Measurements from ENCODE around the gene SIK3.
"Not testable (repeated sequence)": the region's sequence is repeated elsewhere in the genome, so short reads cannot be mapped to it uniquely, and the experiment has no call there.

The SIK3 gene

DNA sequence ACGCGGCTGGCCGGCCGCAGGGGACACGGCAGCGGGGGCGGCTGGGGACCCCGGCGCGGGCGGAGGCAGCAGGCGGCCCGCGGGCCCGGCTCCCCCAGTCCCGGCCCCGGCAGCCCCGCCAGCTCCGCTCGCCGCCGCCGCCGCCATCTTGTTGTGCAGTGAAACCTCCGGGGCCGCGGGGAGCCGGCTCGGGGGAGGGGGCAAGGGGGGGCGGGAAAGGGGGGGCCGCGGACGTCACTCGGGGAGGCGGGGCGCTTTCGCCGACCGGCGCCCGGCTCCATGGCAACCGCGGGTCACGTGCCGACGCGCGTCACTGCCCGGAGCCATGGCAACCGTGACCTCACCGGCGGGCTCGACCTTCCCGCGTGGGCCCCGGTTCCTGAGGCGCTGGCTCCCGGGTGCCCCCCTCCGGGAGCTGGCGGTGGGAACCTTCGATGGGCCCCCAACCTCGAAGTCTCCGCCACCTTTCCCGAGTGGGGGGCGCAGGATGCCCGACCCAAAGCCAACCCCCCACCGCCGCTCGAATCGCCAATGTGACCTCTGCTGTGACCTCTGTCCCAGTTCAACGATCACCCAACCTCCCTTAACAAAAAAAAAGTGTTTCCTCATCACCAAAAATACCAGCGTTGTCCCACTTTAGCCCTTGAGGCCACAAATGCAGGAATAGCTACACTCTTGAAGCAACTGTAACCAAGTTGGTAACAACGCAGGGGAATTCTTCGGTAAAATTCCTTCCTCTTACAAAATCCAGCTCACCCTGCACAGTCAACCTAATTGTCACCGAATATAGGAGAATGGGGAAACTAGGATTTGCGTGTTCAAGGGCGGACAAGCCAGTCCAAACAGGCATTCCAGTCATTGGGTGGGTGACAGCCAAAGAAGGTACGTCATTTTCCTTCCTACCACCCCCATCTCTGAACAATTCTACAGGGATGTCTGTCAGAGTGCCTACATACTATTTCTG is at the start of gene SIK3:
Gene SIK3, minus strand, starts transcription at position 160 of the 964 bp plus-strand sequence. Its CDS starts 13 bp downstream, at position 147.
- Mint-ChIP-seq H3K9me3 (no peaks in the 10 kb centered on the region), H3K4me1 (peaks cover 66% of the 10 kb centered on the region), H3K36me3 (peaks cover 35% of the 10 kb centered on the region), H3K27ac (peak within 1 kb of the TSS; percentile 95), H3K4me3 (peak within 1 kb of the TSS; percentile 90)
- peak; percentile 88 for ATAC-seq
- peak; percentile 92 to 95 for DNase-seq (ENCODE audit: low spot score in 2 of 2)

DNA sequence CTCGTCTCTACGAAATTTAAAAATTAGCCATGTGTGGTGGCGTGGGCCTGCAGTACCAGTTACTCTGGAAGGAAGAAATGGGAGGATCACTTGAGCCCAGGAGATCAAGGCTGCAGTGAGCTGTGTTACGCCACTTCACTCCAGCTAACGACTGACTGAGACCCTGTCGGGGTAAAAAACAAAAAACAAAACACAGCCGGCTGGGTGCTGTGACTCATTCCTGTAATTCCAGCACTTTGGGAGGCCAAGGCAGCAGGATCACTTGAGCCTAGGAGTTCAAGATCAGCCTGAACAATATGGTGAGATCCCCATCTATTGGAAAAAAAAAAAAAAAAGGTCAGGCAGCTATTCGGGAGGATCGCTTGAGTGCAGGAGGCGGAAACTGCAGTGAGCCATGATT is 48.3 kb upstream of the SIK3 start:
- H3K36me3 Mint-ChIP-seq: peaks cover 75% of the 10 kb centered on the region
- H3K27ac Mint-ChIP-seq: peak overlapping the region; percentile 94
- no peaks in the 10 kb centered on the region for H3K9me3 Mint-ChIP-seq
- H3K4me3 Mint-ChIP-seq: peak overlapping the region; percentile 97
- H3K4me1 Mint-ChIP-seq: peaks cover 43% of the 10 kb centered on the region
- no peak for ATAC-seq
- DNase-seq (ENCODE audit: low spot score in 2 of 2): no peak

DNA sequence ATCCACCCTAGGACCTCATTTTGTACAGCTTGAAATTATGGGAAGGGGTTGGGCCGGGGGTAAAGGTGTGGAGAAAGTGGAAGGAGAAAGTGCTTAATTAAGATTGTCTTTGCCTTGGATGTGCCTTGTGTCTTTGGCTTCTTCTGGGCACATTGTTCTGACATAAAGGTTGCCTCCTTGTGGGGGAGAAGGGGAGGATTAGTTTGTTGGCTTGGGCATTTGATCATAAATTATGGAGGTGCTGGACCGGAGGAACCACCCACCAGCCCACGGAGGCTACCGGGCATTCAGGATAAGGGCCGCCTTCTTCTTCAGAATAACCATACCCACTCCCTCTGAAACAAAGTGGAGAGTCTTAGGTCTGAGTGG is 47.1 kb upstream of the SIK3 start:
- no peak for ATAC-seq
- Mint-ChIP-seq H3K4me3 (peak overlapping the region; percentile 97), H3K27ac (peak overlapping the region; percentile 94), H3K36me3 (peaks cover 64% of the 10 kb centered on the region), H3K9me3 (no peaks in the 10 kb centered on the region), H3K4me1 (peaks cover 43% of the 10 kb centered on the region)
- DNase-seq (ENCODE audit: low spot score in 2 of 2): no peak

DNA sequence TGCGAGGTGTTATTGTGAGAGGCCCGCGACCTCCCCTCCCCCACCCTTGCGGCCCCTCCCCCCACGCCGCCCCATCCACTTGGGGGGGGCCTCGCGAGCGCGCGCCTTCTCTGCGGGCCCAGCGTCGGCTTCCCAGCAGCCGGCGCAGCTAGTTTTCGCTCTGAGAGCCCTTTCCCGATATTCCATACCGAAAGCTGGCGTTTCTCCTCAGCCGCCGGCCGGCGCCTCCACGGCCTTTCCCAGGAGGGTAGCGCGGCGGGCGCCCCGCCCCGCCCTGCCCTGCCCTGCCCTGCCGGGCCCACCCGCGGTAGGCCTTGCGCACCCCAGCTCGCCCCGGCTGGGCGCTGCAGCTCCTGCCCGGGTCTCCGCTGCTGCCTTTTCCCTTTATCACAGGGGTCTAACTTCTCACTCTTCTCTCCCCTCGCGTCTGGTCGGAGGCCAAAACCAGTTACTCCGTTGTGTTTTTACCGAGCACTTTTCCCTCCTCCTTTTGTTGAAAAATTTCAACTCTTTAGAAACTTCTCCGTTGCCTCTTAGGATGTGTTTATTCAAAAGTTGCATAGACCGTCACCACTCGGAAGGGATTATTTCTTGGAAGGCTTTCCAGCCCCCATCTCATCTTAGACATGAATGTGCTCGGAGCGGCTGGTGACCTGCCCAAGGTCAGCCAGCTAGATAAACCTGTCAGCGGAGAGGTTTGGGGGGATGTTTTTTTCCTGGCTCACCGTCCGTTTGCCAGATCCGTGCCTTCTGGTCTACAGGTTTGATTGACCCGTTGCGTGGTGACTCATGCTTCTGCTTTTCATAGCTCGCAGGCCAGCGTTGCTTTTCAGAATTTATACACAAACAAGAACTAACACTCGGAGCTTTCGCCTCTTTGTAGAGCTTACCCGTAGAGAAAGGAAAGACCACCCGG is 46.5 kb upstream of the SIK3 start:
- H3K9me3 Mint-ChIP-seq: no peaks in the 10 kb centered on the region
- DNase-seq (ENCODE audit: low spot score in 2 of 2) (peak; percentile 11 to 64), ATAC-seq (peak; percentile 79)
- H3K4me1 Mint-ChIP-seq: peaks cover 43% of the 10 kb centered on the region
- peak overlapping the region; percentile 97 for H3K4me3 Mint-ChIP-seq
- H3K36me3 Mint-ChIP-seq: peaks cover 58% of the 10 kb centered on the region
- H3K27ac Mint-ChIP-seq: peak overlapping the region; percentile 94

DNA sequence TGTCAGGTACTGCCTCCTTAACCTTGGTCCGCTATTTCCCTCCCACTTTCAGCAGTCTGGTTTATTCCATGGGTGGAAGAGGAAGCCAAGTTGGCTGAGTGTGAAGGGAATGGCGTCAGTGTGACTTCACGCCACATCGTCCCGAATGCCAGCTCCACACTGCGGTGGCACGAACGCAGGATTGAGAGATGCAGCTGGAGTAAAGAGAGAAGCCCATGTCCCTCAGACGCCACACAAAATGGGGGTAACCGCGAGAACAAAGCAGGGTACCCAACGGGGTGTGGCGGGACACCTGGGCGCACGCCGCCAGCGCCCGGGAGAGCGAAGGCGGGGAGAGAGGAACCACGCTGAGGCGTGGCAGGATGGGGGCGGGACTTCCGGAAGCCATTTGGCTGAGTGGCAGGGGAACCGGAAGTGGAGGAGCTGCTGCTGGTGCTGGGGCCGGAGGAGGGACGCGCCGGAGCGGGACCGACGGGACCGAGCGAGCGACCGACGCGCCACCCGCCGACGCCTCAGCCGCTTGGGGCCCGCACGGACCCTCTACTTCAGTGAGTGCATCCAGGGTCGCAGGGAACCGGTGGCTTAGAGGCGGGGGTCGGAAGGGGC is 45.7 kb upstream of the SIK3 start, which contains the start of gene PAFAH1B2:
Gene PAFAH1B2, plus strand, starts transcription at position 417 of the 606 bp plus-strand sequence. CDS start 8,161 bp downstream, outside the sequence.
- H3K4me1 Mint-ChIP-seq: peaks cover 43% of the 10 kb centered on the region
- peak; percentile 86 to 96 for DNase-seq (ENCODE audit: low spot score in 2 of 2)
- ATAC-seq: peak; percentile 98
- H3K9me3 Mint-ChIP-seq: no peaks in the 10 kb centered on the region
- peak within 1 kb of the TSS; percentile 97 for H3K4me3 Mint-ChIP-seq
- H3K27ac Mint-ChIP-seq: peak within 1 kb of the TSS; percentile 94
- H3K36me3 Mint-ChIP-seq: peaks cover 50% of the 10 kb centered on the region

DNA sequence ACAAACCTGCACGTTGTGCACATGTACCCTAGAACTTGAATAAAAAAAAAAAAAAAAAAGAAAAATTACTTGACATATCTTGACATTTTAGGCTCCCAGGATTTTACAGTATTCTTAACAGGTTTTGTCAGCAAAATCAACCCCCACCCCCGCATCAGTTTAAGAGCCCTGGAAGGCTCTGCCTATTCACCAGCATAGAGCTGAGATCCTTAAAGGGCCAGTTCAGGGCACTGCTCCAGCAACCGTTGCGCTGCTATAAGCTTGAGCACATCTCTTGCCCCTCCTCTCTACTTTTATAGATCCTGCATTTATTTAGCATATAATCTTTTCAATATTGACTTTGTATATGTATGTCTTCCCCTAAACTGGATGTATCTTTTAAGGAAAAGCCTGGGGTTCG is 45.2 kb upstream of the SIK3 start:
- no peaks in the 10 kb centered on the region for H3K9me3 Mint-ChIP-seq
- ATAC-seq (peak; percentile 48), DNase-seq (ENCODE audit: low spot score in 2 of 2) (no peak)
- H3K27ac Mint-ChIP-seq: peak overlapping the region; percentile 94
- peak overlapping the region; percentile 97 for H3K4me3 Mint-ChIP-seq
- peaks cover 44% of the 10 kb centered on the region for H3K36me3 Mint-ChIP-seq
- H3K4me1 Mint-ChIP-seq: peaks cover 43% of the 10 kb centered on the region

DNA sequence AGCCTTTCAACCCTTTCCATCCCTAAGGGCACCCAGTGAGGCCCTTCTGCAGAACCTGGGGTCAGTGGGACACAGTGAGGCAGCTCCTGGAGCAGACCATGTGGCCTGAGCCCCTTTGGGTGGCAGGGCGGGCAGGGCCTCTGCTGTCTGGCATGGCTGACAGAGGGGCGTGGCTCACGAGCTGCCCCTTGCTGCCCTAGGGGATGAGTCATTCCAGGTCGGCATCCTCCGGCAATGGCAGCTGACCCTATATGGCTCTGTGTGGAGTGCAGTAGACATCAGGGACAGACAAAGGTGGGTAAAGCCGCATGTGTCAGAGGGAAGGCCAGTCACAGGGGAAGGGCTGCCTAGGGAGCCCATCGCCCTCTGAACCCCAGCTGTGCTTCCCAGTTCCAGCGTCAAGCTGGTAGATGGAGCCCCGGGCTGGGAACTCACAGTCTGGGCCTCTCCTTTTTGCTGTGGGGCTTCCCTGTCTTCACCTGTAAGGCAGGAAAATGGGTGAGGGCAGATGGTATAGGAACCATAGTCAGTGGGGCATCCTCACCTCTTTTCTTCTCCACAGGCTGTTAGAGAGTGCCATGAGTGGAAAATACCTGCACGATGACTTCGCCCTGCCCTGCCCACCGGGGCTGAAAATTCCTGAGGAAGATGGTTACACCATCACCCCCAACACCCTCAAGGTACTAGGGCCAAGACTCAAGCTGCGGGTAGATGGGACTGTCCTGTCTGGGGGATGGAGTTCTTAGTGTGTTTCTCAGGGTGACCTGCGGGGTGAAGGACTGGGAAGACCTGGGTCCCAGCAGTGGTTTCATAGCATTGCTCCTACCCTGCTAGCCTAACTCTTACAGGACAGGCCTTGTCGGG is 39.2 kb upstream of the SIK3 start:
- not testable (repeated sequence) for DNase-seq (ENCODE audit: low spot score in 2 of 2); H3K4me1 Mint-ChIP-seq; H3K4me3 Mint-ChIP-seq; H3K36me3 Mint-ChIP-seq; ATAC-seq; H3K27ac Mint-ChIP-seq; H3K9me3 Mint-ChIP-seq

DNA sequence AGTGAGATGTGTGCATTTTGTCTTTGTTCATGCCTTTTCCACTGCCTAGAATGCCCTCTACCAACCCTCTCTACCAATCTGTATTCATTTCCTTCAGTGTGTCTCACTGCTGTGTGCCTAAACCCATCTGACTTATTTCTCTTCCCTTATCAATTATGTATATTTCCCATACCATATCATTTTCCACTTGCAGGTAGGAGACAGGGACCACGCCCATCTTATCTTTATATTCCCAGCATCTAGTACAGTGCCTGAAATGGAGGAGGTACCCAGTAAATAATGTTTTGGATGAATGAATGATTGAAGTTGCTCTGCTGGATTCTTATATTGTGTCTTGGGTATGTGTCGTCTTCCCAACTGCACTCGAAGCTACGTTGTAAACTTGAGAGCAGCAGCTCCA is 36.8 kb upstream of the SIK3 start:
- not testable (repeated sequence) for DNase-seq (ENCODE audit: low spot score in 2 of 2); H3K4me3 Mint-ChIP-seq; ATAC-seq; H3K36me3 Mint-ChIP-seq; H3K9me3 Mint-ChIP-seq; H3K4me1 Mint-ChIP-seq
- peak overlapping the region; percentile 48 for H3K27ac Mint-ChIP-seq

DNA sequence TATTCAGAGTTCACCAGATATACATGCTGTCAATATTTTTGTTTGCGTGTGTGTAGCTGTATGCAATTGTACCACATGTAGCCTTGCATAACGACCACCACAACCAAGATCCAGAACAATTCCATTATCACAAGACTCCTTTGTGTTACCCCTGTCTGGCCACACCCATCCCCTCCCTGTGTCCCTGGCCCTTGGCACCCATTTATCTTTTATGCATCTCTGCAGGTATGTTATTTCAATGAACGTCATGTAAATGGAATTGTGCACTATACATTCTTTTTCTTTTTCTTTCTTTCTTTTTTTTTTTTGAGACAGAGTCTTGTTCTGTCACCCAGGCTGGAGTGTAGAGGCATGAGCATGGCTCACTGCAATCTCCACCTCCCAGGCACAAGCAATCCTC is 36.2 kb upstream of the SIK3 start:
- Mint-ChIP-seq H3K36me3 (no peaks in the 10 kb centered on the region), H3K27ac (peak overlapping the region; percentile 48), H3K9me3 (no peaks in the 10 kb centered on the region), H3K4me1 (peaks cover 6% of the 10 kb centered on the region), H3K4me3 (no peak overlapping the region)
- no peak for DNase-seq (ENCODE audit: low spot score in 2 of 2)
- ATAC-seq: no peak

DNA sequence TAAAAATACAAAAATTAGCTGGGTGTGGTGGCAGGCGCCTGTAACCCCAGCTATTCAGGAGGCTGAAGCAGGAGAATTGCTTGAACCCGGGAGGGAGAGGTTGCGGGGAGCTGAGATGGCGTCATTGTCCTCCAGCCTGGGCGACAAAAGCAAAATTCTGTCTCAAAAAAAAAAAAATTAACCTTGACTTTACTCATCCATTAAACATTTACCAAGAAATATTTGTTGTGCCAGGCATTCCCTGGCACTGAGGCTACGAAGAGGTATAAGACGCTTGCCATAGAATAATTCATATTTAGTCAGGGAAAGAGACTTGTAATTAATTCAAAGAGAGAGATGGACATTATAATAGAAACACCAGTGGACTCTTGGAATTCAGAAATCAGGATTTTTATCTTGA is 32.7 kb upstream of the SIK3 start:
- DNase-seq (ENCODE audit: low spot score in 2 of 2) (no peak), ATAC-seq (no peak)
- Mint-ChIP-seq H3K4me1 (peaks cover 6% of the 10 kb centered on the region), H3K27ac (no peak overlapping the region), H3K9me3 (no peaks in the 10 kb centered on the region), H3K4me3 (no peak overlapping the region), H3K36me3 (no peaks in the 10 kb centered on the region)

DNA sequence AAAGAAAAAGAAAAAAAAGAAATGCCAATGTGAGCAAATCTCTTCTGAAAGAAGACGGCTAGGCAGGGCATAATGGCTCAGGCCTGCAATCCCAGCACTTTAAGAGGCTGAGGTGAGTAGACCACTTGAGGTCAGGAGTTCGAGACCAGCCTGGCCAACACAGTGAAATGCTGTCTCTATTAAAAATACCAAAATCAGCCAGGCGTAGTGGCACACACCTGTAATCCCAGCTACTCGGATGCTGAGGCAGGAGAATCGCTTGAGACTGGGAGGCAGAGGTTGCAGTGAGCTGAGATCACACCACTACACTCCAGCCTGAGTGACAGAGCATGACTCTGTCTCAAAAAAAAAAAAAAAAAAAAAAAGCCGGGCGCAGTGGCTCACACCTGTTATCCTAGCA is 32.2 kb upstream of the SIK3 start:
- ATAC-seq; H3K36me3 Mint-ChIP-seq; H3K4me1 Mint-ChIP-seq; H3K4me3 Mint-ChIP-seq; H3K9me3 Mint-ChIP-seq; DNase-seq (ENCODE audit: low spot score in 2 of 2); H3K27ac Mint-ChIP-seq: not testable (repeated sequence)

DNA sequence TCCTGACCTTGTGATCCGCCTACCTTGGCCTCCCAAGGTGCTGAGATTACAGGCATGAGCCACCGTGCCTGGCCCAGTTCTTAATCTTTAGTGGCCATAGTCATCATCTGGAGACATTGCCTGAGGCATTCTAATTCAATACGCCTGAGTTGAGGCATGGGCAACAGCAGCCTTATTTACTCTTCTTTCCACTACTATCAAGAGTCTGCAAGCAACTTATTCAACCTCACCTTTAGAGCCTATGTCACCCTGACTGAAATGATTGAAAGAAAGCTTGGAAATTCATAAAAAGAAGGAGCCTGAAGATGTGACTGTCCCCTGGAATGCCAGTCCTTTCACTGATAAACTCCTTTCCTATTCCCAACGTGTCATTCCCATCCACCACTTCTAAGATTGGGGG is 30.1 kb upstream of the SIK3 start:
- DNase-seq (ENCODE audit: low spot score in 2 of 2): no peak
- H3K4me1 Mint-ChIP-seq: peaks cover 6% of the 10 kb centered on the region
- ATAC-seq: no peak

DNA sequence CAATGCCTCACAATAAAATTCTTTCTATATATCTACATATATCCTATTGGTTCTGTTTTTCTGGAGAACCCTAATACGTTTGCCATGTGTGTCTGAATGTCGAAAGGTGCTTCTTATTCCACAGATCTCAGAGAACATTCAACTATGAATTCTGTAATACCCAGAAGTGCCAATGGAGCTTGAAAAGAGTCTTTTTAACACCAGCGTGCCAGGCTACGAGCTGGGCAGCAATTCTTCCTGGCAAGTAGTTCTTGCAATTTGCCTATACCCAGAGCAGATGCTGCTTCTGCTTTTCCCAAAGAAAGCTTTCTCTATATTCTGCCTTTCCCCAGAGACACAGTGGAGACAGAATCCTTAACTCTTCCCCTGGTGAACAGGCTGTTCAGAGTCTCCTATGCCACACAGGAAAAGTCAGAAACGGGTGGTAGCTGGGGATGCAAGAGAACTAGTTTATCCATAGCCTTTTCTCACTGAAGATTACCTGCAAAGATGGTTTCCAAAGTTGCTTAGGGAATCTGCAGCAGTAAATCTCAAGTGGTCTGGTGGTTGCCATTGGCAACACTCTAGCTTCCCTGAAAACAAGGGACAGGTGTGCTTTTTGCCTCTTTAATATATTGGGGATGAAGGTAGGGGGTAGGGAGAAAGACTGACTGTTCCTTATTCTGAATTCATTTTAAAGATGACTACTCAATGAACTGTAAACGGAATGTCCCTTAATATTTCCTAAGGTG is 29.1 kb upstream of the SIK3 start:
- H3K4me3 Mint-ChIP-seq: no peak overlapping the region
- no peaks in the 10 kb centered on the region for H3K9me3 Mint-ChIP-seq
- DNase-seq (ENCODE audit: low spot score in 2 of 2) (no peak), ATAC-seq (no peak)
- H3K4me1 Mint-ChIP-seq: peaks cover under 1% of the 10 kb centered on the region
- H3K36me3 Mint-ChIP-seq: no peaks in the 10 kb centered on the region
- H3K27ac Mint-ChIP-seq: no peak overlapping the region

More for the DNA sequence above, 30.1 kb upstream of the SIK3 start:
- H3K36me3 Mint-ChIP-seq: no peaks in the 10 kb centered on the region
- H3K27ac Mint-ChIP-seq: no peak overlapping the region
- H3K4me3 Mint-ChIP-seq: no peak overlapping the region
- H3K9me3 Mint-ChIP-seq: no peaks in the 10 kb centered on the region

Measured in stimulated activated effector memory CD8-positive, alpha-beta T cell treated with anti-CD3 and anti-CD28 coated beads, Interleukin-12 subunit alpha, Interleukin-12 subunit beta, amount 100 ng/mL, for 72 hours (primary cell).